OCI-LY3 (cell line): ENCODE results near the gene NGFR.

Source experiments
- H2AFZ ChIP-seq: fragments of 200-600, 300-600 bp; shearing (Covaris generic); 2 replicates; pipeline ENCODE4 v1.6.0; 2014; ENCODE audit warnings: antibody characterized with exemption, low read depth, low read length
- H3K27ac ChIP-seq: fragments of 200-600, 300-600 bp; sonication (generic); 2 replicates; pipeline ENCODE4 v1.5.1; 2014; ENCODE audit warnings: mild to moderate bottlenecking, low read length, moderate library complexity, mixed read lengths
- H3K27me3 ChIP-seq: fragments of 200-600, 300-600 bp; sonication (generic); 2 replicates; pipeline ENCODE4 v1.6.1; 2014; ENCODE audit warnings: low read depth, low read length, mixed read lengths
- H3K36me3 ChIP-seq: fragments of 200-600, 300-600 bp; sonication (generic); replicated peaks from 2 replicates; pipeline ENCODE3; 2014; ENCODE audit warnings: low read depth, low read length, mixed read lengths
- H3K4me1 ChIP-seq: fragments of 300-600, 200-600 bp; sonication (generic); 2 replicates; pipeline ENCODE4 v1.6.1; 2014; ENCODE audit warnings: low read length, mixed read lengths
- H3K4me2 ChIP-seq: fragments of 200-600, 300-600 bp; sonication (generic); 2 replicates; pipeline ENCODE4 v1.6.1; 2014; ENCODE audit warnings: low read length, mixed read lengths
- H3K4me3 ChIP-seq: fragments of 300-600, 200-600 bp; sonication (generic); 2 replicates; pipeline ENCODE4 v1.5.1; 2014; ENCODE audit warnings: antibody characterized with exemption, mild to moderate bottlenecking, low read length, moderate library complexity
- H3K79me2 ChIP-seq: fragments of 300-600, 200-600 bp; shearing (Covaris generic); 2 replicates; pipeline ENCODE4 v1.6.1; 2014; ENCODE audit warnings: mild to moderate bottlenecking, low read length, mixed read lengths
- H3K9ac ChIP-seq: fragments of 300-600, 200-600 bp; shearing (Covaris generic); 2 replicates; pipeline ENCODE4 v1.6.0; 2014; ENCODE audit warnings: mild to moderate bottlenecking, low read length, moderate library complexity
- H3K9me3 ChIP-seq: fragments of 200-600, 300-600 bp; shearing (Covaris generic); 2 replicates; pipeline ENCODE4 v1.6.1; 2014; ENCODE audit warnings: low read length, mixed read lengths; ENCODE audit not compliant: insufficient read depth
- H4K20me1 ChIP-seq: fragments of 200-600, 300-600 bp; sonication (generic); 2 replicates; pipeline ENCODE4 v1.6.1; 2016; ENCODE audit warnings: low read length, mixed read lengths; ENCODE audit not compliant: insufficient read depth
- EZH2phosphoT487 ChIP-seq: fragments of 200-600 bp; shearing (Covaris generic); IDR thresholded peaks from 2 replicates; pipeline ENCODE4 v1.6.1; 2018; ENCODE audit warnings: antibody characterized with exemption, mixed run types, low read depth
- TF ChIP-seq, protein P1 (sequence below): fragments of 200-600, 300-600 bp; sonication (generic); IDR thresholded peaks from 2 replicates; pipeline ENCODE4 v1.5.1; 2014; ENCODE audit warnings: antibody characterized with exemption, low read length, low read depth

NGFR gene

DNA sequence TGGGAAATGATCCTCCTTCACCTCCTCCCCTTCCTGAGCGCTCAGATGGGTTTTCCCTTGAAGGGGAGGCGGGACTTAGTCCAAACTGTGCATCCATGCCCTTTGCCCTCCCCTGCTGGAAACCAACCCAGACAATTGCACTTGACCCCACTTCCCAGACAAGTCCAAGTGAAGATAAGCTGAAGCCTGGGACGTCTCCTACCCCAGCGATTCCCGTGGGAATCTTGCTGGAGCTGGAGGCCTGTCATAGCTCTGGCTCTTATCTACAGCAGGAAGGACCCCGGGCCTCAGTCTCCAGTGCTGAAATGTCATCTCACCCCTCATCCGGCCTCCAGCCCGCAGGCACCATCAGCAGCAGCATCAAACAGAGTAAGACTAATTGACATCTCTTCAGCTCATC lies 6.5 kb upstream of the NGFR start:
- peaks cover 24% of the 10 kb centered on the region for H3K27me3 ChIP-seq
- no peak overlapping the region for H2AFZ ChIP-seq
- no peaks in the 10 kb centered on the region for H3K36me3 ChIP-seq
- H3K9ac ChIP-seq, result no peak overlapping the region
- no peaks in the 10 kb centered on the region for H4K20me1 ChIP-seq
- no peak for TF ChIP-seq EZH2phosphoT487
- TF ChIP-seq, protein P1, sequence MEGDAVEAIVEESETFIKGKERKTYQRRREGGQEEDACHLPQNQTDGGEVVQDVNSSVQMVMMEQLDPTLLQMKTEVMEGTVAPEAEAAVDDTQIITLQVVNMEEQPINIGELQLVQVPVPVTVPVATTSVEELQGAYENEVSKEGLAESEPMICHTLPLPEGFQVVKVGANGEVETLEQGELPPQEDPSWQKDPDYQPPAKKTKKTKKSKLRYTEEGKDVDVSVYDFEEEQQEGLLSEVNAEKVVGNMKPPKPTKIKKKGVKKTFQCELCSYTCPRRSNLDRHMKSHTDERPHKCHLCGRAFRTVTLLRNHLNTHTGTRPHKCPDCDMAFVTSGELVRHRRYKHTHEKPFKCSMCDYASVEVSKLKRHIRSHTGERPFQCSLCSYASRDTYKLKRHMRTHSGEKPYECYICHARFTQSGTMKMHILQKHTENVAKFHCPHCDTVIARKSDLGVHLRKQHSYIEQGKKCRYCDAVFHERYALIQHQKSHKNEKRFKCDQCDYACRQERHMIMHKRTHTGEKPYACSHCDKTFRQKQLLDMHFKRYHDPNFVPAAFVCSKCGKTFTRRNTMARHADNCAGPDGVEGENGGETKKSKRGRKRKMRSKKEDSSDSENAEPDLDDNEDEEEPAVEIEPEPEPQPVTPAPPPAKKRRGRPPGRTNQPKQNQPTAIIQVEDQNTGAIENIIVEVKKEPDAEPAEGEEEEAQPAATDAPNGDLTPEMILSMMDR, result no peak
- no peaks in the 10 kb centered on the region for H3K4me1 ChIP-seq
- no peak overlapping the region for H3K4me3 ChIP-seq
- H3K9me3 ChIP-seq, result no peaks in the 10 kb centered on the region
- H3K79me2 ChIP-seq, result no peaks in the 10 kb centered on the region
- H3K4me2 ChIP-seq, result no peak overlapping the region
- no peak overlapping the region for H3K27ac ChIP-seq

DNA sequence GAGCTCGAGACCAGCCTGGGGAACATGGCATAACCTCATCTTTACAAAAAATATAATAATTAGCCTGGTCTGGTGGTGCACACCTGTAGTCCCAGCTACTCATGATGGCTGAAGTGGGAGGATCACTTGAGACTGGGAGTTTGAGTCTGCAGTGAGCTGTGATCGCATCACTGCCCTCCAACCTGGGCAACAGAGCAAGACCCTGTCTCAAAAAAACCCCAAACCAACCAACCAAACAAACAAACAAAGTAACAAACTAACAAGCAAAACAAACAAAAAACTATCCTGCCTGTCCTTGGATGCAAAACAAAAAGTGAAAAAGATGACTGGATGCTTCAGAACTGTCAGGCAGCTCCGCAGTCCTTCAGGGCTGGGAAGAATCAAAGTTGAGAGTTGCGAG lies 5.7 kb upstream of the NGFR start:
- H3K9ac ChIP-seq, result no peak overlapping the region
- no peak overlapping the region for H3K27ac ChIP-seq
- H3K4me2 ChIP-seq, result no peak overlapping the region
- H3K4me3 ChIP-seq, result no peak overlapping the region
- H3K27me3 ChIP-seq, result peaks cover 24% of the 10 kb centered on the region
- TF ChIP-seq EZH2phosphoT487, result no peak
- TF ChIP-seq, protein P1, result no peak
- no peaks in the 10 kb centered on the region for H3K4me1 ChIP-seq
- no peaks in the 10 kb centered on the region for H3K9me3 ChIP-seq
- H2AFZ ChIP-seq, result no peak overlapping the region
- no peaks in the 10 kb centered on the region for H4K20me1 ChIP-seq
- H3K36me3 ChIP-seq, result no peaks in the 10 kb centered on the region
- no peaks in the 10 kb centered on the region for H3K79me2 ChIP-seq

DNA sequence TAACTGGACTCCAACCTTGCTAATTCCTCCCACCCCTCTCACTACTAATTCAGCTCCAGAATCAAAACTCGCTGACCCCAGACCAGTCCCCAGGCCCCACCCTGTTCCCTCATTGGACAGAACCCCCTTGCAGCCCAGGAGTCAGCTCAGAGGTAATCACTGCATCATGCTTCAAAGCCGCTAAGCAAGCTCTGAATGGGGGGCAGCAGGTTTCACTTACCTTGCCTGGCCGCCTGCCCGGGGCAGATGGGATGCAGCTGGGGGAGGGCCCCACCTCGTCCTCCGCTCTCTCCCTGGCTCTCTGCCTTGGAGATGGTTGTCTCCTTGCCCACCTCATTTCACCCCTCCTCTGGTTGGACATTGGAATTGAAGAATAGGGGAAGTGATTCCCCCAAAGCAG lies 4.8 kb upstream of the NGFR start:
- Histone ChIP-seq H3K9ac (no peak overlapping the region), H3K4me3 (no peak overlapping the region), H3K27ac (no peak overlapping the region), H3K36me3 (no peaks in the 10 kb centered on the region), H3K9me3 (no peaks in the 10 kb centered on the region), H3K4me2 (no peak overlapping the region), H3K4me1 (no peaks in the 10 kb centered on the region; the same call in 1 of the 2 replicates), H3K79me2 (no peaks in the 10 kb centered on the region), H2AFZ (no peak overlapping the region), H3K27me3 (peaks cover 18% of the 10 kb centered on the region), H4K20me1 (no peaks in the 10 kb centered on the region)
- TF ChIP-seq, protein P1, result no peak
- no peak for TF ChIP-seq EZH2phosphoT487

DNA sequence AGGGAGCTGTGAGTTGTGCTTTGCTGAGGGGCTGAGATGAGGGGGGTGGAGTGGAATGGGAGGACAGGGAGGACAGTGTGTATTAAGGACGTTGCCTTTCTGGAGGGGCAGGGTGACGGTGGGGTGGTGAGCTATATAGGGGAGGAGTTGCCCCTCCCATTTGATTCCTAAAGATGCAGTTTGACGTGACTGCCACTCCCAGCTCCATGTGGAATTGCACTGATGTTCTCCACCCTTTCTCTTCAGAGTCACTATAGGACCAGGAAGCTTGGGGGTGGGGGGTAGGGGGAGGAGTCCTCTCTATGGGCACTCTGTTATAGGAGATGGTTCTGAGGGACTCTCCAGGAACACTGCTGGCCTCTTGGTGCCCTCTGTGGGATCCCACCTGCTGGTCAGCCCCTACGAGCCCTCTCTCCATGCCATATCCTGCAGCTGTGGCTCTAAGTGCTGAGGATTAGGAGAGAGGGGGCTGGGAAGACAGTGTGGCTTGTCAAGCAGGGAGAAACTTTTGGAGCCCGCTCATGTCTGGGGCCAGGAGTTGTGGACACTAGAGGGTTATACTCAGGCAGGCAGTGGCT lies 3.8 kb upstream of the NGFR start:
- TF ChIP-seq EZH2phosphoT487, result no peak
- TF ChIP-seq, protein P1, result no peak
- no peak overlapping the region for H3K9ac ChIP-seq

More for the DNA sequence above, 3.8 kb upstream of the NGFR start:
- Histone ChIP-seq H2AFZ (no peak overlapping the region), H3K27me3 (peaks cover 8% of the 10 kb centered on the region), H3K27ac (no peak overlapping the region), H3K4me2 (no peak overlapping the region), H3K4me3 (no peak overlapping the region), H3K4me1 (peaks cover 5% of the 10 kb centered on the region; the same call in 1 of the 2 replicates), H3K9me3 (no peaks in the 10 kb centered on the region), H3K79me2 (no peaks in the 10 kb centered on the region), H3K36me3 (no peaks in the 10 kb centered on the region), H4K20me1 (no peaks in the 10 kb centered on the region)
